Activated CD8-positive, alpha-beta memory T cell treated with anti-CD3 and anti-CD28 coated beads, Interleukin-2, amount 50 U/mL, for 1 hour (primary cell): ENCODE data around the gene PELI1.
A peak's percentile ranks its signal among the peaks of the same experiment; 100 is the strongest.

ENCODE experiments used
- DNase-seq: peaks from one replicate; pipeline ENCODE4 v3.0.0-alpha.2; 2020; ENCODE audit errors: extremely low read depth

PELI1 gene

GRCh38 chr2:64144057-64145013 is at the start of gene PELI1:
PELI1 (minus strand) TSS chr2:64144420; CDS start chr2:64108310, 36,110 bp downstream.
- peak; percentile 74 for DNase-seq

- DNase-seq: no peak
These were observed 49.3 kb upstream of the PELI1 start for GRCh38 chr2:64193491-64193890.

- DNase-seq: no peak
These were observed 48.5 kb upstream of the PELI1 start for GRCh38 chr2:64192664-64193105.

GRCh38 chr2:64192125-64192479 is 47.9 kb upstream of the PELI1 start:
- no peak for DNase-seq

DNA sequence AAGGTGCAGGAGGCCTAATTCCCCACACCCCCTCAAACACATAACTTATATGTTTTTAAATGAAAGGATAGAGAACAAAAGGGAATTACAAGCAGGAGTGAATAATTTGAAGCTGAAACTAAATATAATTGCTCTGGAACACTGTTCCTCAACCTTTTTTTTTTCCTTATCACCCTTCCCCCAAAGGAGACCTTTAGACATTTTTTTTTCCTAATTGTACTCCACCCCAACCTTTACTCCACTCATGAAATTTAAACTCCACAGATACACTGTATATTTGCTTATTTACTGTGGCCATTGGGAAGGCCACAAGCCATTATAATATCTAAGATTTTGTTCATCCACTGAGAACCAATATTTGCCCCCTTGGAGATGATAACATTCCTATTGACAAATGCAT is 45.4 kb upstream of the PELI1 start:
- DNase-seq: no peak

DNA sequence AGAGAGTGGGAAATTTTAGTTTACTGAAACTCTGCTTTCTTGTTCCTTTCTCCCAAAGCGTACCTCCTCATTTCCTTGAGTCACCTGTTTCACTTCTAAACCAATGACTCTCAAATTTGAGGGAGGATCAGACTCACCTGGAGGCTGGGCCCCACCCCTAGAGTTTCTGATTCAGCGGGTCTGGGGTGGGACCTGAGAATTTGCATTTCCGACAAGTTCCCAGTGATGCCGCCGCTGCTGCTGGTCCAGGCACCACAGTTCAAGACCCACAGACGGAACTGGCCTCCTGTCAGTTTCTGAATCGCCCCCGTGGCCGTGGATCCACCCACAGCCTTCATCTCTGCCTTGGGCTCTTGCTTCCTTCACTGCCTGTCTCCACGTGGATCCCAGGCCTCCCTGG is 44.9 kb upstream of the PELI1 start:
- no peak for DNase-seq

DNA sequence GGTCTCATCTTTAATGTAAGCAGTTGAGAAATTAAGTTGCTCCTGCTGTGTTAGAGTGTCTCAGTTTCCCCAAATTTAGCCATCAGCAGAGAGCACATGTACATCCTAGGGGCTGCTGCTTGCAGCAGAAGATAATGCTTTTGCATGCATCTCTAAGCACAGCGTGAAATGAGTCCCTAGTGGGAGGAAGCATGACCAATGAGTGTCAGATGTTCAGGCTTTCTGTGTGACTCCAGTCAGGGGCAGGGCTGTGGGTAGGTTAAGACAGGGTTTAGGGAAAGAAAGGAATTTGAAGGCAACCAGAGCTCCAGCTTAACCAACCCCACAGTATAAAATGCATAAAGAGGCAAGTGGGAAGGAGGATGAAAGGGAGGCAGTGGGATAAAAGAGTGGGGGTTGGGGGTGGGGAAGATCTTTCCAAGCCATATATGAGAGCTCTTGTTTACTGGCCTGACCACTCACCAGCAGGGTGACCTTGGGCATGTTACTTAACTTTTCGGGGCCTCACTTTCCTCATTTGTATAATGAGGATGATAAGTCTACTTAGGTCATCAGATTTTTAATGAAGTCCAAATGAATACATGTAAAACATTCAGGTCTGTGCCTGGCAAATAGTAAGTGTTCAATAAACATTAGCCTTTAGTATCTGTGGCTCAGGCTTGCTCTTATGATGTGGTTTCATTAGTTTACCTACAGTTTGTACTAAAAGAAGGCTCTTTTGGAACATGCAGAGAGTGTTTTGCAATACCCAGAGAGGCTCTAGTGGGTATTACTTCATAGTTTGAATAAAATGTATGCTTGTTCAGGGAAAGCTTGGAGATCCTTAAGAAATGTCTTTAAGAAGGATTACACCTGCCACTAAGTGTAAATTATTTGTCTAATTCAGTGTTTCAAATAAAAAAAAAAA is 42.7 kb upstream of the PELI1 start:
- DNase-seq: no peak

DNA sequence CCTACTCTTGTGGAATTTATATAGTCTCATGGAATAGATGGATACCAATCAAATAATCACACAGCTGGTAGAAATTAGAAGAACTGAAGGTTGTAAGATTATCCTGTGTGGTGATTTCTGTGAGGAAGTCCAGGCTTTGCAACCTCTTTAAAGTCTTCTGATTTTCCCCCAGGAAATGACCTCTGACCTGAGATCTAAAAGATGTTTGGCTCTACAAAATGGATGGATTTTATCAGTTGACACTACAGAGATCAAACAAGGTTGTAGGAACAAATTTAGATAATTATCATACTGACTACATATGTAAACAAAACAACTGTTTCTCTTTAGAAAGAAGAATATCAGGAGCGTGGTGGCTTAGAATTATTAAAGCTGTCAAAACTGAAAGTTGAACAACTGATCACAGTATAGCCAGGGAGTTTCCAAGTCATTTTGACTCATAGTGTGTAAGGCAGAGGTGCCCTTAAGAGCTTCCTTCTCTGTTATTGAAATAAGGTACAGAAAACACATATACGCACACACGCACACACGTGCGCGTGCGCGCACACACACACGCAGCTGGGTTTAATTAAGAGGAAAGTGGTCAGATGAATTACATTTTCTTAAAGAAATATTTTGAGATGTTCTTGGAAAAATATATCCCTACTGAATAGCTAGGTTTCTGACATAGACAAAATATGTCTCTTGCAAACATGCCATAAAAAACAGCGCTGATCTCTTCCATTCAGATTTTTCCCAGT is 35.5 kb upstream of the PELI1 start:
- DNase-seq: no peak

- no peak for DNase-seq
These were observed 33.1 kb upstream of the PELI1 start for GRCh38 chr2:64177315-64177714.

- no peak for DNase-seq
These were observed 31.4 kb upstream of the PELI1 start for GRCh38 chr2:64175419-64176197.

DNA sequence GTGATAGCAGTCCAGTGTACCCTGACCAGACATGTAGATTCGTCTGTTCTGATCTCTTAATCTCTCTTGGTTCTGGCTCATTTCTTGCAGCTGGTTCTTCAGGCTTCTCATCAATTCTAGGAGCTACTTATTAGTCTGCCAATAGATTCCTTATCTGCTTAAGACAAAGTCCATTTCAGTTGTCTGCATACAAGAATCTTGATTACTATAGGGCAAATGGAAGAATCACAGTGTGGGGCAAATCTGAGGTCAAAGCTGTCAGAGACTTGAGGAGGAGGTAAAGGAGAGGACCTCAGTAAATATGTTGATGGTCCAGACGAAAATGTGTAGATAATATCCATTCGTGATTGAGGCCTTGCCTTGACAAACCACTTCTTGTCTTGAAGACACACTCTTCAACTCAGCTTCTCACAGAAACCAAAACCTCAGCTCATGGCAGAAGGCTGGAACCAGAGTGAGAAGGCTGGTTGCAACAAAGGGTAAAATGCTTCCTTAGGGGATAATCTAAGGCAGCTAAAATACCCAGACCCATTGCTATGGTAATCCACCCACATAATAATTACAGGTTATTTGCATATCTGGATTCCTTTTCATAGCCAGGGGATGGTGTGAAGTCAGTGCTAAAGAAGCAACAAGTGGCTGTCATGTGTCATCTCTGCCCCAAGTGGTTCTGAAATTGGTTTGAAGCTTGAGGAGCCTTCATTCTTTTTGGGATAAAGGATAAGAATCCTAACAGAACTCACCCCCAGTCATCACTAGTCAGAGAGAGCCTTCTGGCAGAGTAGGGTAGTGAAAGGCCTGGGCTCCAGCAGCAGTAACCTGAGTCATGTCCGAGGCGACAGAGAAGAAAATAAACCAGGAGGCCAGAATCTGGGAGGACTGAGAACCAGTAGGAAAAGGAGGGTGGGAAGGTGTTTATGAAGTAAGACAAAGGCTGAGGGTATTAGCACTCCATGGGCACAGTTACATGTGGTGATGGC is 29.2 kb upstream of the PELI1 start:
- no peak for DNase-seq

- DNase-seq: no peak
These were observed 24.5 kb upstream of the PELI1 start for GRCh38 chr2:64168756-64169155.

- DNase-seq: no peak
These were observed 24.0 kb upstream of the PELI1 start for GRCh38 chr2:64168201-64168600.

DNA sequence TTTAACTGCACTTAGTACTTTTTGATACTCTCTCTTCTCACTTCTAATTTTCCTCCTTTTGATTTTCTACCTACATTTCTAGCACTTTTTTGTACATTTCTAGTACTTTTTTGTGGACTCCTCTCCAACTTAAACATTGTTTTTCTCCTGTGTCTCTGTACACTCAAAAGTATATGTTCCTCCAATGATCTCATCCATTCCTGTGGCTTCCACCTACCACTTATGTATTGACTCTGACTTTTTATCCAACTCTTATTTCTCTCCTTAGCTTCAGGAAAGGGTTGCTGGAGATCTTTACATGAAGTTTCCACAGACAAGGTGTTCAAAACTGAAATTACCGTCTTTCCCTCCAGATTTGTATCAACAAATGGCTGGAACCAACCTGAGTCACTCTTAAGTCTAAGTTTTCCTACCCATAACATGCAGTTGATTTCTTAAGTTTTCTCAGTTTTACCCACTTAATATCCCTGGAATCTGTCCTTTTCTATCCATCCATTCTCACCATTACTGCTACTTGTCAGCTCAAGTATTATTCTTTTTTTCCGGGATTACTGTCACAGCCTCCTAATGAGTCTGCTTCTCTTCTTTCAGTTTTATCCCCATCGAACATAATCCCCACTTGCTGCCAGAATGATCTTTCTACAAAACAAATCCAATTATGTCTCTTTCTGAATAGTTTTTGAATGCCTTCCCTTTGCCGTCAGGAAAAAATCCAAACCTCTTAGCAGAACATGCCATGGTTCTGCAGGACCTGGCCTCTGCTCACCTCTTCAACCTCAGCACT is 22.6 kb upstream of the PELI1 start:
- DNase-seq: no peak

DNA sequence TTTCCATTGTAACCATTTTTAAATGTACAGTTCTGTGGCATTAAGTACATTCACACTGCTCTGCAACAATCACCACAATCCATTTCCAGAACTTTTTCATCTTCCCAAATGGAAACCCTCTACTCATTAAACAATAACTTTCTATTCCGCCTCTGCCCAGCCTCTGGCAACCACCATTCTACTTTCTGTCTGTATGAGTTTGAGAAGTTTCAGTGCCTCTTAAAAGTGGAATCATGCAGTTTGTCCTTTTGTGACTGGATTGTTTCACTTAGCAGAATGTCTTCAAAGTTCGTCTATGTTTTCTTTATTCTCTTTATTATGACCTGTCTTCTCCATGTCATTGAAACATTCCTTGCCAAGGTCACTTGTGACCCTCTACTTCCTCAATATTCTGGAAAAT is 22.0 kb upstream of the PELI1 start:
- no peak for DNase-seq

DNA sequence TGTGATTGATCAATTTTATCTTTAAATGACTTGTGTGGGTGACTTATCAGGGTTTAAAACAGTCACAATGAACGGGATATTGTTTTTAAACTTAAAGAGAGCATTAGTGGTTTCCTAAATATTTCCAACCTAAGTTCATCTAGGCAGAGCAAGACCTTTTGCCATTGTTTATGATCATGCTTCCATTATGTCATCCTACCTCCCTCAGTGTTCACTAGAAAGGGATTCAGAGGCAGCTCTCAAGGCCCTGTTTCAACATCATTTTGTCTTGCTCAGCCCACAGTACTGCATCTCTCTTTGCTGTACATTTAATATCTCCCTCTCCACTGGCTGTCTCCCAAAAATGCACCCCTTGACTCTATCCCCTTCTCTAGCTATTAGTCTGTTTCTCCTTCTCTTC is 21.5 kb upstream of the PELI1 start:
- DNase-seq: no peak

- DNase-seq: no peak
These were observed 20.4 kb upstream of the PELI1 start for GRCh38 chr2:64164629-64165028.

GRCh38 chr2:64162516-64162915 is 18.3 kb upstream of the PELI1 start:
- no peak for DNase-seq

DNA sequence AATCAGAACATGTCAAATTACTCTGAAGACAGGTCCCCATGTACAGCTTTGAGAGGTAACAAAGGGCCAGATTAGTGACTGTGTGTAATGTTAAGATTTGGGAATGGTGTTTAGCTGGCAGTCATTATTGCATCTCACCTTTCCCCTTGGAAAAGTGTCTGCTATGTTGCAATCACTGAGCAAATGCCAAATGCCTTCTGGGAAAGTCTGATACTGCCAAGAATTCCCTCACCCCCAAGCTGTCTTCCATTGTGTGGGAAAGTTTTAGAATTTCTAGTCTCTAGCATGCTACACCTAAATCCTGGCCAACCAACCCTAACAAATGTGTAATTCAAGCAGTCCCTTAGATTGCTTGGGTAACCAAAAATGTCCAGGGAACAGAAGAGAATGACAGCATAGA is 13.6 kb upstream of the PELI1 start:
- DNase-seq: no peak
